GM11168 (cell line): ENCODE results near the gene MT1G.
"Not testable (repeated sequence)": the region's sequence is repeated elsewhere in the genome, so short reads cannot be mapped to it uniquely, and the experiment has no call there.

Source experiments
- in situ Hi-C: fragments of 300-500 bp; cut with MboI; formaldehyde crosslinking; loops from one replicate; pipeline ENCODE4 v1.12.0; 2022; ENCODE audit warnings: low sequenced_read_pairs; ENCODE audit not compliant: unreplicated experiment

MT1G gene

DNA sequence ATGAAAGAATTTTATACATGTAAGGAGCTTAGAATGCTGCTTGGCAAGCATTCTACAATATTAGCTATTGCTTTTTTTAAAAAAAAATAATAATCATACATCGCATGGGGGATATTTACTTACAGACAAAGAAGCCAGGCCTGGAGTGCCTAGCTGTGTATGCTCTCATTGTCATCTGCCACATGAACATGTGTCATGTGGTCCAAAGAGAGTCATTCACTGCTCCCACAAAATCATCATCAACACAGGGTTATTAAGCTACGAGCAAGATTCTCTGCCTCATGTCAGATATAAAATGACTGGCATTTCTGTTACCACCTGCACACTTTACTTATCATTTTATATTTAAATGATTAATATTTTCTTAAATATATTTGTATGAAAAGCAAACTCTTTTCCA lies 44.2 kb downstream of the MT1G start:
- in situ Hi-C loops, result no loop called here

DNA sequence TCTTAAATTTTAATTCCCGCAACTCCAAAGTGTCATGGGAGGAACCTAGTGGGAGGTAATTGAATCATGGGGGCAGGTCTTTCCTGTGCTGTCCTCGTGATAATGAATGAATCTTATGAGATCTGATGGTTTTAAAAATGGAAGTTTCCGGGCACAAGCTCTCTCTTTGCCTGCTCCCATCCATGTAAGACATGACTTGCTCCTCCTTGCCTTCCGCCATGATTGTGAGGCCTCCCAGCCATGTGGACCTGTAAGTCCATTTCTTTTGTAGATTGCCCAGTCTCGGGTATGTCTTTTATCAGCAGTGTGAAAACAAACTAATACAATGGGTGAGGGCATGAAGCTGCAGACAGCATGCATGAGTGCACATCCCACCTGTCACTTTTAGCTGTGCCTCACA lies 44.7 kb downstream of the MT1G start:
- in situ Hi-C loops, result not testable (repeated sequence)

GRCh38 chr16:56621665-56622445 lies 46.0 kb downstream of the MT1G start:
- in situ Hi-C loops, result not testable (repeated sequence)

DNA sequence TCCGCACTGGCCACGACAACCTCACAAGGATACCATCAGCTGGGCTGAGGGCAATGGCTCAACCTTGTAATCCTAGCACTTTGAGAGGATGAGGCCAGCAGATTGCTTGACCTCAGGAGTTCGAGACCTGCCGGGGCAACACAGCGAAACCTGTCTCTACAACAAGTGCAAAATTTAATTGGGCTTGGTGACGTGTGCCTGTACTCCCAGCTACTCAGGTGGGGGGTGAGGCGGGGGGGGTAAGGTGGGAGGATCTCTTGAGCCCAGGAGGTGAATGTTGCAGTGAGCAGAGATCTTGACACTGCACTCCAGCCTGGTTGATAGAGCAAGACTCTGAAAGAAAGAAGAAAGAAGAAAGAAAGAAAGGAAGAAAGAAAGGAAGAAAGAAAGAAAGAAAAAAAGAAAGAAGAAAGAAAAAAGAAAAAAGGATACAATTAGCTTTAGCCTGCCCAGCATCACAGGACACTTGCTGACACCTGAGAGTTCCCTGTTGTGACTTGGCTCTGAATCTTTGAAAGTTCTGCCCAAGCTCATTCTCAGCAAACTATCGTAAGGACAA lies 47.4 kb downstream of the MT1G start:
- in situ Hi-C loops, result no loop called here

DNA sequence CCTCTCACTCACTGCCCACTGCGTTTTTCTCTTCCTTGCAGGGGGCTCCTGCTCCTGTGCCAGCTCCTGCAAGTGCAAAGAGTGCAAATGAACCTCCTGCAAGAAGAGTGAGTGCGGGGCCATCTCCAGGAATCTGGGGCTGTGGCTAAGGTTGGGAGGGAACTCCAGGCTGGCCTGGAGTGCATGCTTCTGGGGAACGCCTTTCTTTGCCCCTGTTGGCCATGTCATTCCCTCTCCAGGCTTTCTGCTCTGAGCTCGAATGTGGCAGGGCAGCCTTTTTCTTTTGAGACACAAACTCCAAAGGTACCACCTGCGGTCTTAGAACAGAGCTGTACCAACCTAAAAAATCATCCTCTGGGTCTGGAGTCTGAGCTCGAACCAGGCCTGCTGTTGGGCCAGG lies 49.7 kb downstream of the MT1G start:
- in situ Hi-C loops, result no loop called here

- in situ Hi-C loops, result no loop called here
Measured at GRCh38 chr16:56617212-56618085, 50.4 kb downstream of the MT1G start.
